GM23338 (cell line): ENCODE measurements around the gene RBM7.

Experiments
- CTCF ChIP-seq, 2 experiments: fragments of 200-600 bp in 1 of 2; sonication (generic) in 1 of 2; conservative IDR thresholded peaks; 2 replicates each; pipeline versions ENCODE4 v1.5.1 to v1.6.1; 2016 to 2017; ENCODE audit warnings: antibody characterized with exemption in 2 of 2, low read depth in 2 of 2, mild to moderate bottlenecking in 2 of 2, moderate library complexity in 1 of 2
- EZH2 ChIP-seq: fragments of 200-600 bp; sonication (generic); IDR thresholded peaks from one replicate; pipeline ENCODE4 v1.8.0; 2017; ENCODE audit warnings: antibody characterized with exemption, mild to moderate bottlenecking, low read depth; ENCODE audit not compliant: unreplicated experiment
- JUNB ChIP-seq: IDR thresholded peaks from one replicate; pipeline ENCODE4 v1.6.1; 2016; ENCODE audit warnings: antibody characterized with exemption; ENCODE audit not compliant: unreplicated experiment
- REST ChIP-seq: IDR thresholded peaks from one replicate; pipeline ENCODE4 v1.6.1; 2018; ENCODE audit warnings: antibody characterized with exemption; ENCODE audit not compliant: unreplicated experiment
- ZNF462 ChIP-seq: fragments of 250-450 bp; sonication (Bioruptor Pico); IDR thresholded peaks from 2 replicates; pipeline ENCODE4 v1.5.0; 2020; ENCODE audit warnings: mild to moderate bottlenecking, moderate library complexity

GRCh38 chr11:114430290-114430689 lies 29.8 kb downstream of the RBM7 start:
- TF ChIP-seq REST (no peak), CTCF (conservative IDR thresholded peaks at IDR 0.05; ENCODE audit: low read depth in 2 of 2) (no peak), EZH2 (no peak), ZNF462 (CRISPR knock-in tag) (no peak), JUNB (no peak)
